HG03175 (cell line): ENCODE measurements around the gene RPL6.
A peak's percentile ranks its signal among the peaks of the same experiment; 100 is the strongest.
"Not testable (repeated sequence)": the region's sequence is repeated elsewhere in the genome, so short reads cannot be mapped to it uniquely, and the experiment has no call there.

Source experiments
- ATAC-seq: cut with Tn5 transposase; IDR thresholded peaks from one replicate; pipeline ENCODE4 v1.9.1; 2021; ENCODE audit warnings: mild to moderate bottlenecking, moderate library complexity; ENCODE audit not compliant: unreplicated experiment

RPL6 gene

DNA sequence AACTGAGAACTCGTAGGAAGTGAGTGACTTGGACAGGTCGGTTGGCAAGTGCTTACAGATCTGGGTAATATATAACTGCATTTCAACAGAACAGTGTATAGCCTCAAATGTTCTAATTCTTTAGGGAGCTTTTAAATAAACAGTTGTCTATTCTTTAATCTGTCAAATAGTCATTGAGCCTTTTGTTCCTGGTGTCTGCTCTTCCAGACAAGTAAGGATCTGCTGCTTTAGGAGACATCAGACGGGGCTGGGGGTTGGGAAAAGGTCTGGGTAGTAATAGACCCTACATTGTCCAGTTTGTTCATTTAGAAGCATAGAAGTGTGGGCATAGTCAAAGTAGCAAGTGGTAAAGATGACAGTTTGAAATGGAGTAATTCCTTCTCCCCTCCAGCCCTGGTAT lies 11.3 kb upstream of the RPL6 start:
- ATAC-seq, result no peak

DNA sequence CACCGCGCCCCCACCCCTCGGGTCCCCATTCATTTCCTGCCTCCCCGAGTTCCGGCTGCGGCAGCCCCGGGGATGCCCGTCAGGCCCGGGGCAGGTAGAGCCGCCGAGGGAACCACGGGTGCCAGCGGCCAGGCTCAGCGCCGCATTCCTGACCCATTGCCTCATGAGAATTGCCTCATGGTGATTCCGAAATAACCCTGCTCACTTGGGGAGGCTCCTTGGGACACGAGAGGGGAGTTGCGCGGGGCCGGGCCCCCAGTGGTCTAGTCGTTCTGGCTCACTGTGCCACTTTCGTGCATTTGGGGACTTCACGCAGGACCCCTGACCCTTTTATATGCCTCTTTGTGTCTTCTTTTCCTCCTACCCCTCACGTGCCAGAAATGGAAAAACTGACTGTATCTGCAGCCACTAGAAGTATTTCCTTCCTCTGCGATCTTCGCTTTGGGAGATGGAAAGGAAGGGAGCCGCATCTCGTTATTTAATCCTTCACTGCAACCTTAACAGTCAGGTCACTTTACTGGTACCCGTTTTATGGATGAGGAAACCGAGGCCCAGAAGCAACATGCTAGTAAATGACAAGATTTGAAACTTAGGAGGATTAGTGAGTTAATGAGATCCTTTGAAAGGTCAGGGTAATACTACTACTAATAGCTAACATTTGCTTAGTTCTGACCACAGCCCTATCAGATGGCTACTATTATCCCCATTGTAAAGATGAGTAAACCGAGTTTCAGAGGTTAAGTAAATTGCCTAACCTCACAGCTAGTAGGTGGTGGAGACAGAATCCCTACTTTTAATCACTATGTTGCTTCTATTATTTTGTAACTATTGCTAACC lies 10.1 kb upstream of the RPL6 start:
- peak; percentile 49 for ATAC-seq

DNA sequence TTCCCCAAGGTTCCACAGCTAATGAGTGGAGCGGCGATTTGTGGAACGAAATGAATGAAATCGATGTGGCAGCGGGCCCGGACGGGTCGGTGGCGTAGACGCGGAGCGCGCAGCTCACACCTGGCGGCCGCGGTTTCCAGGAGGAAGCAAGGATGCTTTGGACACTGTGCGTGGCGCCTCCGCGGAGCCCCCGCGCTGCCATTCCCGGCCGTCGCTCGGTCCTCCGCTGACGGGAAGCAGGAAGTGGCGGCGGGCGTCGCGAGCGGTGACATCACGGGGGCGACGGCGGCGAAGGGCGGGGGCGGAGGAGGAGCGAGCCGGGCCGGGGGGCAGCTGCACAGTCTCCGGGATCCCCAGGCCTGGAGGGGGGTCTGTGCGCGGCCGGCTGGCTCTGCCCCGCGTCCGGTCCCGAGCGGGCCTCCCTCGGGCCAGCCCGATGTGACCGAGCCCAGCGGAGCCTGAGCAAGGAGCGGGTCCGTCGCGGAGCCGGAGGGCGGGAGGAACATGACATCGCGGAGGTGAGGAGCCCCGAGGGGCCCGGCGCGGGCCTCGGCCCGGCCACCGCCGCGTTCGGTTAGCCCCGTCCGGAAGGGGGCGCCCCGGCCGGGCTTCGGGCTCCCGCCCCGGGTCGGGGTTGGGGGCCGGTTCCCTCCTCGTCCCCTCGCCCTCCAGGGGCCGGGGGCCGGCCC lies 9.3 kb upstream of the RPL6 start, which contains the start of gene PTPN11:
Gene PTPN11 (plus strand): TSS at position 340 of the 689 bp plus-strand sequence. CDS start 165 bp downstream, at position 505.
- peak; percentile 87 for ATAC-seq

DNA sequence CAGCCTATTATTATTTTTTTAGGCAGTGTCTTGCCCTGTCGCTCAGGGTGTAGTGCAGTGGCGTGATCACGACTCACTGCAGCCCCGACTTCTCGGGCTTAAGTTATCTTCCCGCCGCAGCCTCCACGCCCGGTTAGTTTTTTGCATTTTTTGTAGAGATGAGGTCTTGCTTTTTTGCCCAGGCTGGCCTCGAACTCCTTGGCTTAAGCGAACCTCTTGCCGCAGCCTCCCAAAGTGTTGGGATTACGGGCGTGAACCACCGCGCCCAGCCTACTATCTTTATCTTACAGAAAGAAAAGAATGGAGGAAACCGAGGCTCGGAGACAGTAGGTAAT lies 8.8 kb upstream of the RPL6 start:
- no peak for ATAC-seq

DNA sequence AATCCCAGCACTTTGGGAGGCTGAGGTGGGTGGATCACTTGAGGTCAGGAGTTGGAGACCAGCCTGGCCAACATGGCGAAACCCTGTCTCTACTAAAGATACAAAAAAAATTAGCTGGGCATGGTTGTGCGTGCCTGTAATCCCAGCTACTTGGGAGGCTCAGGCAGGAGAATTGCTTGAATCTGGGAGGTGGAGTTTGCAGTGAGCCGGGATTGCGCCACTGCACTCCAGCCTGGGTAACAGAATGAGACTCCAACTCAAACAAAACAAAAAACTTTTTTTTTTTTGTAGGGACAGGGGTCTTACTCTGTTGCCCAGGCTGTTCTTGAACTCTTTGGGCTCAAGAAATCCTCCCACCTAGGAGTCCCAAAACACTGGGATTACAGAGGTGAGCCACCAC lies 6.1 kb upstream of the RPL6 start:
- ATAC-seq, result not testable (repeated sequence)

DNA sequence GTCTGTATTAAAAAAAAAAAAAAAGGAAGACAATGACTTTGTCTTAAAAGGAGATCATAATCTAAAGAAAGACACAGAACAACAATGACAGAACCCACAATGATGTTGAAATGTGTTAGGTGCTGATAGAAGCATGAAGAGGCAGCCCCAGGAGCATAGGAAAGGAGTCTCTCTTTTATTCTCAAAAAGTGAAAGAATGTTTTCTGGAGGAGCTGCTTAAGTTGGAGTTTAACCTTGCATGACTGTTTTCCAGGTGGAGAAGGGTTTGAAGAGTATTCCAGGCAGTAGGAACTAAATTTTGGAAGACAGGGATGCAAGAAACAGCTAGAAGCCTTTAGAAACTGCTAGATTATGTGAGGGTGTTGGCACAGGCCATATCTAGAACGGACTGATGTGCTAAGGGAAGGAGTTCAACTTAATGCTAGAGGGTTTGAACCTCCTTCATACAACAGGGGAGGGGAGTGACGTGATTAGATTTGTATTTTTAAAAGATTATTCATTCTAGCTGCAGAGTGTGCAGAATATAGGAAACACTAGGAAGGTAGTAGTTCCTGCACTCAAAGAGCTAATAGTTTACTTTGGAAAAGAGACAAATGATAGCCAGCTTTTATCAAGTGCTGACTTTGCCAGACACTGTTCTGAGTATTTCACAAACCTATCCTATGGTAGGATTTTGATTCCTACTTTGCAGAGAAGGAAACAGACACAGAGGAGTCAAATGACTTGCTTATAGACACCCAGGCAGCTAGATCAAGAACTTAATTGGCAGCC lies 4.6 kb upstream of the RPL6 start:
- ATAC-seq, result no peak

DNA sequence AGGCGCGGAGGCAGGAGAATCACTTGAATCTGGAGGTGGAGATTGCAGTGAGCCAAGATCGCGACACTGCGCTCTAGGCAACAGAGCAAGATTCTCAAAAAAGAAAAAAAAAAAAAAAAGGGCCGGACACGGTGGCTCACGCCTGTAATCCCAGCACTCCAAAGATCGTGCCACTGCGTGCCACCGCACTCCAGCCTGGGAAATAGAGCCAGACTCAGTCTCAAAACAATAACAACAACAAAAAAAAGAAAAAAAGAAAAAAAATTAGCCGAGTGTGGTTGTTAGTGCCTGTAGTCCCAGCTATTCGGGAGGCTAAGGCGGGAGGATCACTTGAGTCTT lies 470 bp upstream of the RPL6 start:
- ATAC-seq, result no peak

DNA sequence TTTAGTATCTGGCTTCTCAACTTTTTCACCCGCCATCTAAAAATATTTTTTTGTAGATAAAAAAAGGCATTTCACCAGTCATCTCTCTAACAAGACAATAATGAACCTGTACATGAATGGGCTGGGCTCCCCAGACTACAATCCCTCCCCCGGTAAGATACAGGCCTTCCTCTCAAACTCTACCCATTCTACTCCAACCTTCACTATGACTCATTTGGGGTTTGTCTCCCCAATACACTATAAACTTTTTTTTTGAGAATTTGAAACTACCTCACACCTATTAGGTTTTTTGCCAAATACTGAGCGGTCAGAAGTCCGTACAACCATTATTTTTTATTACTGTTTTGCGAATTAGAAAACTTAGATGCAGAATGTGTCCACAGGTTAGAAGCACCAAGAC lies 784 bp downstream of the RPL6 start:
- ATAC-seq, result no peak

DNA sequence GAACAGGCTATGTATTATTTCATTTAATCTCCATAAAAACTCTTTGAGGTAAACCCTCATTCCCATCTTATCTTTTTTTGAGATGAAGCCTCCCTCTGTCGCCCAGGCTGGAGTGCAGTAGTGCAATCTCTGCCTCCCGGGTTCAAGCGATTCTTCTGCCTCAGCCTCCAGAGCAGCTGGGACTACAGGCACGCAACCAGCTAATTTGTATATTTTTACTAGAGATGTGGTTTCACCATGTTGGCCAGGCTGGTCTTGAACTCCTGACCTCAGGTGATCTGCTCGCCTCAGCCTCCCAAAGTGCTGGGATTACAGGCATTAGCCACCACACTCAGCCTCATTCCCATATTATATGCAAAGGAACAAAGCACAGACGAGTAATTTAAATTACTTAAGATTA lies 1.7 kb downstream of the RPL6 start:
- ATAC-seq, result not testable (repeated sequence)

DNA sequence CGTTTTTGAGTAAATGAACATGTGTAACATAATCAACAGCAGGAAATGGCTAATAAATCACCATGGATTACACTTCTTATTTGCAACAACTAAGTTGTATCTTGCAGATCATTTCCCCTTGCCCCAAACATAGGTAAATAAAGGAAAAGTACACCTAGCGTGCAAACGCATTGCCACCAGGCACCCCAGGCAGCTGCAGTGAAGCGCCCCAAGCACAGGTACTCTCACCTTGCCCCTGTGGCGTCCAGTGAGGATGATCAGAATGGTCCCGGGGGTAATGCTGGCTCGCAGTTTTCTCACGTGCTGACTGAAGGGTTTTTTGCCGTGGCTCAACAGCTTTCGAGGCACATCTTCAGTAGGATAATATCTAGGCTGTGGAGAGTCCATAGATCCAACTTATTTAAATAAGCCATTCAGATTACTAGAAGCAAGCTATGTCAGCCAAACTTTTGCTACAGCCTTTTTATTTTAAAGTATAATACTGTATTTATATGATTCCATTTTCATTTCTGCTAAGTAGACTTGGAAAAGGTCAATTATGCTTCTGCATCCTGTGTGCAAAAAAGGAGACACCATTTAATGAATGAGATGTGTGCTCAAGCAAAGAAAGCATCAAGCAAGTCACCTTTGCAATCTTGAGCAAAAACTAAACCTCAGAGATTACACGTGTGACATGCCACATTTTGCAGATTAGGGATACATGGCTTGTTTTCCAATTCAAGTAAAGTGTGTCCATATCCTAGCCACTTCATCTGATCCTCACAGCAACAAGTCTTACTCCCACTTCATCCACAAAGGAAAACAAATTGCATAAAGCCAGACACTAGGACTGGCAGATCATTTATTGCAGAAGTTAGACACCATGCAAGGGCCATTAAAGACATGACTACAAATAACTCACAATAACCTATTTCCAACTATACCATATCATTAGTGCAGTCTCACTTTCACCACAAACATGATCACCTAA lies 2.6 kb downstream of the RPL6 start:
- ATAC-seq, result no peak

DNA sequence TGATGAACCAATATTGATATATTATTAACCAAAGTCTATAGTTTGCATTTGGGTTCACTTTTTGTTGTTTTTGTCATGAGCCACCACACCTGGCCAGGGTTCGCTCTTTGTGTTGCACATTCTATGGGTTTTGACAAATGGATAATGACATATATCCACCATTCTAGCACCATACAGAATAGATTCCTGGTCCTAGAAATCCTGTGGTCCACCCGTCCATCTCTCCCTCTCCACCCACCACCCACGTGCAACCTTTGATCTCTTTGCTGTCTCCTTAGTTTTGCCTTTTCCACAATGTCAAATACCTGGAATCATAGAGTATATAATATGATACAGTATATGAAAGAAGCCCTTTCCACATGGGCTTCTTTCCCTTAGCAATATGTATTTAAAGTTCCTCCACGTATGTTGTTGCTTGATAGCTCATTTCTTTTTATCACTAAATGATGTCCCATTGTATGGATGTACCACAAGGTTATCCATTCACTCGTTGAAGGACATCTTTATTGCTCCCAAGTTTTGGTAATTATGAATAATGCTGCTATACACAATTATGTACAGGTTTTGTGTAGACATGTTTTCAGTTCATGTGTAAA lies 7.4 kb downstream of the RPL6 start:
- ATAC-seq, result no peak

DNA sequence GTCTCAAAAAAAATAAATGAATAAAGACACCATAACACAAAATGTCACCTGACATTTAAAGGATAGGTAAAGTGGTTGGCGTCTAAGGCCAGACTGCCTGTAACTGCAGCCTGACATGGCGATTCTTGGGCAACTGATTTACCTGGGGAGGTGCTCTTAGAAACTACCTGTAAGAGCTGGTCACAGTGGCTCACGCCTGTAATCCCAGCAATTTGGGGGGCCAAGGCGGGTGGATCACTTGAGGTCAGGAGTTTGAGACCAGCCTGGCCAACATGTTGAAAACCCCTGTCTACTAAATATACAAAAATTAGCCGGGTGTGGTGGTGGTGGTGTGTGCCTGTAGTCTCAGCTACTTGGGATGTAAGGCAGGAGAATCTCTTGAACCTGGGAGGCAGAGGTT lies 8.4 kb downstream of the RPL6 start:
- no peak for ATAC-seq

DNA sequence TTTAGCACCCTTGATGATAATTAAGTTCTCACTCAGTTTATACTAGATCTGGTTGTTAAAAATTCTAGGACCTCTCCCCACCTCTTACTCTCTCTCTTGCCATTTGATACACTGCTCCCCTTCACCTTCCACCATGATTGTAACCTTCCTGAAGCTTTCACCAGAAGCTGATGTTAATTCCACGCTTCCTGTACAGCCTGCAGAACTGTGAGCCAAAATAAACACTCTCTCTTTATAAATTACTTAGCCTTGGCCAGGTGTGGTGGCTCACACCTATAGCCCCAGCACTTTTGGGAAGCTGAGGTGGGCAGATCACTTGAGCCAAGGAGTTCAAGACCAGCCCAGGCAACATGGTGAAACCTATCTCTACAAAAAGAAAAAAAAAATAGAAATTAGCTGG lies 16.1 kb downstream of the RPL6 start:
- no peak for ATAC-seq

DNA sequence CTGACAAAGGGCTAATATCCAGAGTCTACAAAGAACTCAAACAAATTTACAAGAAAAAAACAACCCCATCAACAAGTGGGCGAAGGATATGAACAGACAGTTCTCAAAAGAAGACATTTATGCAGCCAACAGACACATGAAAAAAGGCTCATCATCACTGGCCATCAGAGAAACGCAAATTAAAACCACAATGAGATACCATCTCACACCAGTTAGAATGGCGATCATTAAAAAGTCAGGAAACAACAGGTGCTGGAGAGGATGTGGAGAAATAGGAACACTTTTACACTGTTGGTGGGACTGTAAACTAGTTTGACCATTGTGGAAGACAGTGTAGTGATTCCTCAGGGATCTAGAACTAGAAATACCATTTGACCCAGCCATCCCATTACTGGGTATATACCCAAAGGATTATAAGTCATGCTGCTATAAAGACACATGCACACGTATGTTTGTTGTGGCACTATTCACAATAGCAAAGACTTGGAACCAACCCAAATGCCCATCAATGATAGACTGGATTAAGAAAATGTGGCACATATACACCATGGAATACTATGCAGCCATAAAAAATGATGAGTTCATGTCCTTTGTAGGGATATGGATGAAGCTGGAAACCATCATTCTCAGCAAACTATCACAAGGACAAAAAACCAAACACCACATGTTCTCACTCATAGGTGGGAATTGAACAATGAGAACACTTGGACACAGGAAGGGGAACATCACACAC lies 19.3 kb downstream of the RPL6 start:
- not testable (repeated sequence) for ATAC-seq

DNA sequence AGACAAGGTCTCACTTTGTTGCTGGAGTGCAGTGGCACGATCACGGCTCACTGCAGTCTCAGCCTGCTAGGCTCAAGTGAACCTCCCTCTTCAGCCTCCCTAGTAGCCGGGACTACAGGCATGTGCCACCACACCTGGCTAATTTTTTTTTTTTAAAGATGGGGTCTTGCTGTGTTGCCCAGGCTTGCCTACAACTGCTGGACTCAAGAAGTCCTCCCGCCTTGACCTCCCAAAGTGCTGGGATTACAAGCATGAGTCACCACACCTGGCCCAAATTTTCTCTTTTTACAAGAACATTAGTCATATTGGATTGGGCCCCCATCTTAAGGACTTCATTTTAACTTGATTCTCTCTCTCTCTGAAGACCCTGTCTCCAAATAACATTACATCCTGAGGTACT lies 20.2 kb downstream of the RPL6 start:
- ATAC-seq, result no peak

DNA sequence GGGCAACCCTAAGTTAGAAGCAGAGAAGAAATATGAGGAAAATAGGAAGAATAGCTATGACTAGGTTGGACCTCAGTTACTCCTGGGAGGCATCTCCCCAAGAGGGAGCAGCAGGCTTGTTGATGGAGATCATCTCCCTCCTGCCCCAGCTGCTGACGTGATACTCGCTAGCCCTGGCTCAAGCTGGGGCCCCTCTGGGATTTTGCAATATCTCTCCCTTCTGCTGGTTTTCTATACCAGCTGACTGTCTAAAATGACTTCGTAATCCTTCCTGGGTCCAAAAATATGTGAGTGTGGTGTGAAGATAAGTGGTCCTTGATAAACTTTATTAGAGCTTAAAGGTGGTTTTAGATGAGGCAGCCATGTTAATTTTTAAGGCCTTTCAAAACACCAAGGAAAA lies 22.7 kb downstream of the RPL6 start:
- ATAC-seq, result no peak

DNA sequence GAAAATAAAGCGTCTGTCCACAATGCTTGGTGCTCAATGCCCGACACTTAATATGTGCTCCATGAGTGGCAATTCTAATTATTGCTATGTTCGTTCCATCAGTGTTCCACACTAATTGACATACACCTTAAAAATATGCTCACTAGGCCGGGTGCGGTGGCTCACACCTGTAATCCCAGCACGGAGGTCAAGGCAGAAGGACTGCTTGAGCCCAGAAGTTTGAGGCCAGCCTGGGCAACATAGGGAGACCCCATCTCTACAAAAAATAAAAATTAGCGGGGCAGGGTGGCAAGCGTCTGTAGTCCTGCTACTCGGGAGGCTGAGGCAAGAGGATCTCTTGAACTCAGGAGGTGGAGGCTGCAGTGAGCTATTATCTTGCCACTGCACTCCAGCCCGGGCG lies 26.5 kb downstream of the RPL6 start:
- no peak for ATAC-seq

DNA sequence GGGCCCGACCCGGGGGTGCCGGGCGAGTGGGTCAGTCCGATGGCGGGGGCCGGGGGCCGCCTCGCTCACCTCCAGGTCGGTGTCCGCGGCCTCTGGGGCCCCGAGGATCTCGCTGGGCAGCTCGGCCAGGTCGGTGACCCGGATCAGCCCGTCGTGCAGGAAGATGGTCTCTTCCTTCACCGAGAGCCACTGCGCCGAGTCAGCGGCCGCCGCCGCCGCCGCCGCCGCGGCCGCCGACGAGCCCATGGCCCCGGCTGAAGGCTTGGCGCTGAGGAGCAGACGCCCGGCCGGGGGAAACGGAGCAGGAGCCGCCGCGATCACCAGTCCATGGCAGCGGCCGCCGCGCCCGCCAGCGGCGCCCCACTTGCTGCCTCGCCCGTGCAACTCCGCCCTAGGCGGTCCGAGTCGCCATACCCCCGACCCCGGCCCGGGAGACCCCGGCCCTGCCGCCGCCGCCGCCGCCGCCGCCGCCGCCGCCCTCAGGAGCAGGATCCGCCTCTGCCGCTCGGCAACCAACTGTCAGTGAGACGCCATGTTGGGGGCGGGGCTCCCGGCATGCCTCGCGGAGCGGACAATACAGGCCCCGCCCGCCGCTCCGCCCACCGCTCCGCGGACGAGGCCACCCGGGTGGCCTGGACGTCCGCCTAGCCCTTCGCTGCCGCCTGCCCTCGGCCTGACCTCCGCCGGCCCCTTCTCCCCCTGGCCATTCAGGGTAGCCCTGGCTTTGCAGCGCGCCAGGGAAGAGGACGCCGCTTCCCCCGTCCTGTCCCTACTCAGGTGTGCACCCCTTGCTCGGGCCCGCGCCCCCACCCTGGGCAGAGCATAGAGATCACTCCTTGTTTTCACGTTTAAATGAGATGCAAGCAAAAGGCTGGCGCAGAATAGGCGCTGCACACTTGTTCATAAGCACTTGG lies 27.3 kb downstream of the RPL6 start, which contains the start of gene HECTD4:
Gene HECTD4 (minus strand): TSS at position 549 of the 914 bp plus-strand sequence. CDS start 303 bp downstream, at position 246.
- peak; percentile 92 for ATAC-seq
